ENCODE data around the gene DLEC1.
"Not testable (repeated sequence)": the region's sequence is repeated elsewhere in the genome, so short reads cannot be mapped to it uniquely, and the experiment has no call there.

The DLEC1 gene

DNA sequence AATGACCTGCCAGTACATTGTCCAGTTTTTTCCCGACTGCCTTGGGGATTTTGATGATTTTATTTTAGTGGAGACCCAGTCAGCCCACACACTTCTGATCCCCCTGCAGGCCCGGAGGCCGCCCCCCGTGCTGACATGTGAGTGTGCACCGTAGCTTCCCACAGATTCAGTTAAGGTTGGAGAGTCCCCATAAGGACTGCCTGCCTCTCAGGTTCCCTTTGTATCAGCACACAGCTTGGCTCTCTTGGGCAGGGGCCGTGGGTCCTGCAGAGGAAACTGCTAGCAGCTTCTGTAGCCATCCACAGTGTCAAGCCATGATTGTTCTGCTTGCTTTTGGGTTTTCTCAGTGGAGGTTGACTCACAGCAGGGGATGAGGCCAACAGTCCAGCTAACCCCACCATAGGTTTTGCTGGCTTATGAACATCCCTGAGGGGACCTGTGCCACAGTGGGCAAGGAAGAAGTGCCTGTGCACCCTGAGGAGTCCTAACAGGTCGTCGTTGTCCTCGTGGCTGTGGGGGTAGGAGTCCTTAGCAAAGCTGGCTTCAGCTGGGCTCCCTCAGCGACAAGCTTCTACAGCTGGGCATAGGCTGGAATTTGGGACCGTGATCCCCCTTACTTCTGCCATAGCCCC is 46.4 kb downstream of the DLEC1 start:
- no peak for DNase-seq

DNA sequence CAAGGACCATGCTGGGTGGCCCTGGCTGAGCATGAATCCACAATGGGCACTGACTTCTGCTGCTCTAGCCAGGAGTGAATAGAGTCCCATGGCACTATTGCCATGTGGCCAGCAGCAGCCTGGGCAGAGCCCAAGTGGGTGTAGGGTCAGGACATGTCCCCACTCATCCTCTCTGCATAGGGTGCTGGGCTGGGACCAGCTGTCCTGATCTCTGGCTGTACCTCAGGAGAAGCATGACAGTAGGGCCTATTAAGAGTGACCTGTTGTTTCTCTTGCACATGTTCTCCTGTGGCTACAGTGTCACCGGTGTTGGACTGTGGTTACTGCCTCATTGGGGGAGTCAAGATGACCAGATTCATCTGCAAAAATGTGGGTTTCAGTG is 46.9 kb downstream of the DLEC1 start:
- no peak for DNase-seq

DNA sequence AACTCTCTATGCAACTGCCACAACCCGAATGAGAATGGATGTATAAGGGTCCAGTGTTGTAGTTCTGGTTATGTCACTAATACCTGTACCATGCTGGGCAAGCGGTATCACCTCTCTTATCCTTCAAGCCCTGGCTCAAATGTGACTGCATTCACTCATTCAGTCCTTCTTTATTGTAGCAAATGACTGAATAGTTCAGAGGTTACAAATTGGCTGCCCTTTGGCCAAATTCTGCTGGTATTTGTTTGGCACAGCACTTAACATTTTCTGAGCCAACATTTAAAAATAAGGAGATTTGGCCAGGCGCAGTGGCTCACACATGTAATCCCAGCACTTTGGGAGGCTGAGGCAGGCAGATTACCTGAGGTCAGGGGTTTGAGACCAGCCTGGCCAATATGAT is 47.5 kb downstream of the DLEC1 start:
- no peak for DNase-seq

DNA sequence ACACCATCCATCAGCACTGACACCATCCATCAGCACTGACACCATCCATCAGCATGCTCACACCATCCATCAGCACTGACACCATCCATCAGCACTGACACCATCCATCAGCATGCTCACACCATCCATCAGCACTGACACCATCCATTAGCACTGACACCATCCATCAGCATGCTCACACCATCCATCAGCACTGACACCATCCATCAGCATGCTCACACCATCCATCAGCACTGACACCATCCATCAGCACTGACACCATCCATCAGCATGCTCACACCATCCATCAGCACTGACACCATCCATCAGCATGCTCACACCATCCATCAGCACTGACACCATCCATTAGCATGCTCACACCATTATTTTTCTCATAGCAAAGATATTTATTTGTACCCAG is 48.3 kb downstream of the DLEC1 start:
- DNase-seq = not testable (repeated sequence)

DNA sequence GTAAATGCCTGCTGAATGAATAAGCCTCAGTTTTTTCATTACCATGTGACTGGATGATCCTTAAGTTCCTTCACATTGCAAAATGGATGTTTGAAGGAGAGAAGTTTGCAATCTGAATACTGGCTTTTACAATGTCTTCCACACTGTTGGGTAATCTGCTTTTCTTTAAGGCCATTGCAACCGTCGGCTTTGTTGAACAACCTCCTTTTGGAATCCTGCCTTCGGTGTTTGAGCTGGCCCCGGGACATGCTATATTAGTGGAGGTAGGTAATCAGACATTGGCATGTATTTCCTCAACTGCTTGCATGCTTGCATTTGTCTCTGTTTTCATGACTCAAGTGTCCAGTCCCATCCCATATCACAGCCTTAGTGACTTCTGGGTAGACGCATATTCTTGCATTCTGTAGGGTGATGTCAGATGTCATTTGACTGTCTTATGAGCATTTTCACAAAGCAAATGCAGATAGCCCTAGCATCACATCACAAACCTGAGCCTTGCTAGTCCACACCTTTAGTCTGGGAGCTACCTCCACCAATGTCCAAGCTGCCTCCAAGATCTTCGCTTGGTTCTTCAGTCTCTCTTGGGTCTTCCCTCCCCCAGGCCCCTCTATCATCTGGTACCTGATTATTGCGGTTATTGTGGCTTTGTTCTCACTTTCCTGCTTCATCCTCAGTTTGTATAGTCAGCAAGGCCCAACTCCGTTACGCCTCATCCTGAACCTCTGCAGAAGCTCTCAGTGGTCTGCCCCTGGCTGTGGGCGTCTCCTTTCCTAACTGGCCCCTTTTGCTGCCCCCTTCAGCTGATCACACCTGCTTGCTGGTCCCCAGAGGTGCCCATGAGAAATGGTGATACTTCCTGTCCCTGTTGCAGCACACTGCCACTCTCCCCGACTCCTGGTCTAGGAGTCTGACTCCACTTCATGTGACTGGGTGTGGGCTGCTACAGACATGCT is 49.4 kb downstream of the DLEC1 start:
- no peak for DNase-seq

- no peak for DNase-seq
Observed at GRCh38 chr3:38089163-38089562, 50.2 kb downstream of the DLEC1 start.

DNA sequence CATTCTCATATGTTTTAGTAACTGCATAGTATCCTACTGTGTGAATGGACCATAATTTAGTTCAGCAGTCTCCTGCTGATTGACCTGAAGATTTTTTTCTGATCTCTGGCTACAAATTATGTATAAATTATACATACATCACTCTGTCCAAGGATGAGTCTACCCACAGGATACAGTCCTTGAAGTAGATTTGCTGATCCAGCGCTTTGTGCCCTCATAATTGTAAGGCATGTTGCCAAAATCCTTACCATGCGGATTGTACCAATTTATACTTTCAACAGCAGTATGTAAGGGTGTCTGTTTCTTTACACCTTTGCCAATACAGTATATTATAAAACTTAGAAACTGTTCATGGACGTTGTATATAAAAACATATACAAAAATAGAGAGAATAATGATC is 51.4 kb downstream of the DLEC1 start:
- DNase-seq = no peak

GRCh38 chr3:38094999-38095398 is 56.0 kb downstream of the DLEC1 start:
- no peak for DNase-seq

DNA sequence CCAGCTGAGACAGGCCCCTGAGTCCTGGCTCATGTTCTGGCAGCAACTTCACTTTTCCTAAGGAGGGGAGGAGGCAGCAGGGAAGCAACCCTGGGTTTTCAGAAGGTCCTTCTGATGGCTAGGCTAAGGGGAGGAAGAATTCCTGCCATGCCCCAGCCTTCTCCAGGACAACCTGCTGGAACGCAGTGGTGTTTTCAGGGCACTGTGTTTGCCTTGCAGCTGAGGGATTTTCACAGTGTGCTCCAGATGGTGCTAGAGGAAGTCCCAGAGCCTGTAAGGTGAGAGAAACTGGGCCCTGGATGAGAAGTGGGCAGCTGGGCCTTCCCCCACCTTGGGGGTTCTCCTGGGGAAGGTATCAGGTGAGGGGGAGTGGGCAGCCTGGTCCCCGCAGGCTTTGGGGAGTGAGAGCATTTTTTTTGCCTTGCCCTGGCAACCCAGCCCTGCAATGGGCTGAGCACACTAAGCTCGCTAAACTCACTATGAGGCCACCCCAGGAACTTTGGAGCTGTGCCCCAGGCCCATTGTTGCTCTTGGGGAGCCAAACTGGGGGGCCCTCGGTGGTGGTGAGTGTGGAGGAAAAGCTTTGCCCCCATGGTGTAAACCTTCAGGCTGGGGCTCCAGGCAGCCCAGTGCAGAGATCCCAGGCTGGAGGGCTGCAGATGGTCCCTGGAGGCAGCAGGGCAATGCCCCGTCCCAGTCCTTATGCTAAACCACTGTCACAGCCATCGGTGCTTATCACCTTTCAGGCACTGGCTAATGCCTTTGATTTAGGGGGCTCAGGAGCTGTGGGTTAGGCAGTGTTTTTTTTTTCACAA is 56.9 kb downstream of the DLEC1 start:
- DNase-seq = no peak

- no peak for DNase-seq
Observed at GRCh38 chr3:38097446-38098375, 58.7 kb downstream of the DLEC1 start.

GRCh38 chr3:38098376-38098723 is 59.3 kb downstream of the DLEC1 start:
- no peak for DNase-seq

GRCh38 chr3:38099518-38099917 is 60.5 kb downstream of the DLEC1 start:
- no peak for DNase-seq

DNA sequence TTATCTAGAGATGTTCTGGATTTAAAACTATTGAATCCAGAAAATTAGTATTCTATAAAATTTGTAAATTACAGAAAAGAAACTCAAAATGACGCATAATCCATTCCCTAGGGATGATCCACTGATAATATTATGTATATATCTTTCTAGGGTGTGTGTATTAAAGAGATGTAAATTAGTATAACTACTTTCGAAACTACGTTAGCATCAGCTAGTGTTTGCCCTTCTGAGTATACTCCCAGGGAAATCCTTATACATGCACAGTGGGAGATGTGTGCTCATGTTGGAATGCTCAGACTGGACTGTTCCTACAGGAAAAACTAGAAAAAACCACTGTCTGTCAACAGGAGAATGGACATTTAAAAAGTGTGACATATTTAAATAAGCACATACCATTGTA is 61.5 kb downstream of the DLEC1 start:
- DNase-seq = no peak

- DNase-seq = no peak
Observed at GRCh38 chr3:38101811-38102443, 62.9 kb downstream of the DLEC1 start.

- no peak for DNase-seq
Observed at GRCh38 chr3:38102444-38102814, 63.4 kb downstream of the DLEC1 start.

GRCh38 chr3:38105525-38105924 is 66.5 kb downstream of the DLEC1 start:
- no peak for DNase-seq

- DNase-seq = no peak
Observed at GRCh38 chr3:38107911-38108648, 69.1 kb downstream of the DLEC1 start.

GRCh38 chr3:38108649-38109579 is 69.9 kb downstream of the DLEC1 start:
- no peak for DNase-seq

- no peak for DNase-seq
Observed at GRCh38 chr3:38109580-38110313, 70.7 kb downstream of the DLEC1 start.

Data from stimulated activated CD4-positive, alpha-beta T cell treated with anti-CD3 and anti-CD28 coated beads, Interleukin-15, amount 100 ng/mL, for 24 hours (primary cell).